Stimulated activated CD8-positive, alpha-beta memory T cell treated with anti-CD3 and anti-CD28 coated beads, Interleukin-15, amount 100 ng/mL, for 48 hours (primary cell): Measurements from ENCODE around the gene ANKZF1.

Source experiments
- DNase-seq, 2 donors: peaks; one replicate each; pipeline ENCODE4 v3.0.0-alpha.2; 2020; ENCODE audit warnings: low read depth in 2 of 2

Gene ANKZF1

GRCh38 chr2:219282943-219283581 lies 53.5 kb downstream of the ANKZF1 start:
- DNase-seq, result no peak

- no peak for DNase-seq
Observed at GRCh38 chr2:219284501-219285372, 55.1 kb downstream of the ANKZF1 start.

GRCh38 chr2:219285373-219285735 lies 55.7 kb downstream of the ANKZF1 start:
- no peak for DNase-seq

- DNase-seq, result no peak
Observed at GRCh38 chr2:219285894-219286425, 56.4 kb downstream of the ANKZF1 start.
